Left colon (tissue), 2 donors: ENCODE data around the gene ADAMTS17. TPM values are rescaled to one million over a fixed set of nuclear protein-coding genes. Genes with fewer than 3 reads are reported as not detected.

Experiments
- ATAC-seq: fragments of 200-7000 bp; cut with Tn5 transposase; one replicate; pipeline ENCODE4 v1.9.1; 2020; ENCODE audit warnings: mild to moderate bottlenecking, moderate library complexity
- DNase-seq, 2 donors: peaks; one replicate each; pipeline ENCODE4 v3.0.0-alpha.2; 2020
- intact Hi-C, 2 donors: fragments of 100-400 bp; cut with DNase I in 1 of 2; cut with micrococcal nuclease in 1 of 2; formaldehyde crosslinking; loops; one replicate each; pipeline versions ENCODE4 v1.11.2 to v1.14.0; 2022; cut with DNase I, micrococcal nuclease
- total RNA-seq, 2 donors: library from RNA; stranded (reverse); fragmentation: NEBNext Ultra II Directional; extraction: Animal tissue kit (Norgen Biotek cat#: 25700); gene quantifications; one replicate each; pipeline ENCODE4 v1.2.1, GENCODE V29; 2021
- donor health status: DM: no; HTN: no; CAD: no.
- donor health status: DM: yes; HTN: yes; CAD: no.

The ADAMTS17 gene
- total RNA-seq, 2 donors from 2014 or later = 5.9 to 7.4 TPM

GRCh38 chr15:100256970-100257650, 84.7 kb downstream of the ADAMTS17 start:
- DNase-seq = no peak
- no peak for ATAC-seq
- intact Hi-C loops = no loop called here

DNA sequence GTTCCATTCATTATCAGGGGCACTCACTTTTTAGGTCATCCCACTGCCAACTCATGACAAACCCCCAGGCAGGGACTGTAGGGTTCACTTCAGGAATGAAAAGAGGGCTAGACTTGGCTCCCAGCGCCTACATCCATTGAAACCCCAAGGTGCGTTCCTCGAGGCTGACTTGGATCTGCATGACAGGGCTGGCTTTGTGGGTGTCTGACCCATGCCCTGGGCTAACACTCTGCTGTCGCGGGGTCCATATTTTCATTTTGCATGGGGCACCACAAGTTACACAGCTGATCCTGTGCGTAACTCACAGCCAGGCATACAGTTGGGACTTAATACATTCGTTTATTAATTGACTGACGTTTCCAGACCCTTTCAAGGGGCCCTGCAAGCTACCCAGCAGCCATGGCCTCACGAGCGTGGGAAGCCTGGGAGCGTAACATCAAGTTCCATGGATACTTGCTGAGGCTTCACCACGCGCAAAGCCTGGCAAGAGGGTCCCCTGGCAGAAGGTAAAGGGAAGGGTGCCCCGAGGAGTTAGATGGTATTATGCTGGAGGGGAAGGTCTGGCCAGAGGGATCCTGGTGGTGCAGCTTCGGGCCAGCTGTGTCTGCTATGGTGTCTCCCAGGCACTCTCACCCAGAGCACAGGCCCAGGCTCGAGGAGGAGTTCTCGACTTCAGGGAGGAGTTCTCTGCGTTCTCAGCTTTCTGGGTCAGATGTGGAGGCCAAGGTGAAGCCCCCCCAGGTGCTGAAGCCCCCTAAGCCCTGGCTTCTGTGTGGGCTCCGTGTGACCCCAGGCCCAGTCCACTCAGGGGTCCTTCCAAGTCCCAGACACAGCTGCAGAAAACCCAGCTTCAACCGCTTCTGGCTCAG, 85.4 kb downstream of the ADAMTS17 start:
- ATAC-seq = no peak
- intact Hi-C loops = no loop called here
- DNase-seq = no peak

DNA sequence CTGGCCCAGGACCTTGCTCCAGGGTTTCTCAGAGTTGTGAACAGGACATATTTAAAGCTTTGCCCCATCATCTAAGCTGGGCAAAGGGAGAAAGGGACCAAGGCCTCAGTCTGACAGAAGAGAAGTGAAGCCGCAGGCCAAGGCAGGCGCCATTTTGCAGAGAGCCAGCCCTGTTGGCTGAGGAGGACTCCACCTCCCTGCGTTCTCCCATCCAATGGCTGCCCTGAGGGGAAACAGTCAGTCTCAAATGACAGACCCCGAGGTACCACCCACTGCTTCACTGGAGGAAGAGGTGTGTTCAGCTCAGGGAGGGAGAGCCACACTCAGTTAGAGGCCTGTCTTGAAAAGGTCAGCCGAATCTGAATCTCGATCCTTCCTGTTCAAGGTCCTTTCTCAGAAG, 86.1 kb downstream of the ADAMTS17 start:
- ATAC-seq (no peak), DNase-seq (no peak)
- intact Hi-C loops = no loop called here

- DNase-seq = no peak
- intact Hi-C loops = no loop called here
- ATAC-seq = no peak
Measured at GRCh38 chr15:100254691-100255090, 87.1 kb downstream of the ADAMTS17 start.

GRCh38 chr15:100254285-100254684, 87.5 kb downstream of the ADAMTS17 start:
- intact Hi-C loops = no loop called here
- ATAC-seq (no peak), DNase-seq (no peak)

- DNase-seq = no peak
- intact Hi-C loops = no loop called here
Measured at GRCh38 chr15:100253640-100254039, 88.1 kb downstream of the ADAMTS17 start.

DNA sequence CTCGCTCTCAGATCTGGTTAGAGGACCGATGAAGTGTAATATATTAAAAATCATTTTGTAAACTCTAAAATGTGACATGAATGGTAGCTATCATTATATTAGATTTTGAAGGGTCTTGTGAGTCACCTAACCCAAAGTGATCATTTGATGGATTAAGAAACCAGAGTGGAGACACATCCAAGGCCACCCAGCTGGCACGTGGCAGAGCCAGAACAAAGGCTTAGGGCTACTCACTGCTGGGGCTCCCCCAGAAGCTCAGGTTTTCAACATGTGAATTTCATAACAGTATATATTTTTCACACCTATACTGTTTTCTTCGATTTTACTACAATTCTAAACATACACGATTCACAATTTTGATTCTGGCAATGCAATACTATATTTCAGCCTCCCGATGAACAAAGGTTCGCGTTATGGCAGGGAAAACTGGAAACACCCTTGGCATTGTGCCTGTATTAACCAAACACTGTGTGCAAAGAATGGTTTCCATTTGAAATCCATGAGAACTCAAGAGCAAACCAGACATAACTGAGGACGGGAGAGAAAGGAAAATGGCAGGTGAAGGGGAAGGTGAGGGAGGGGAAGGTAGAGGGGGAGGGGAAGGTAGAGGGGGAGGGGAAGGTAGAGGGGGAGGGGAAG, 88.9 kb downstream of the ADAMTS17 start:
- intact Hi-C loops = no loop called here
- no peak for DNase-seq
- peak; percentile 76 for ATAC-seq

More at GRCh38 chr15:100253640-100254039, 88.1 kb downstream of the ADAMTS17 start:
- ATAC-seq = peak; percentile 39

GRCh38 chr15:100252359-100252758, 89.4 kb downstream of the ADAMTS17 start:
- DNase-seq (no peak), ATAC-seq (no peak)
- intact Hi-C loops = no loop called here

GRCh38 chr15:100250176-100250800, 91.5 kb downstream of the ADAMTS17 start:
- intact Hi-C loops = no loop called here
- no peak for ATAC-seq

GRCh38 chr15:100249096-100249815, 92.5 kb downstream of the ADAMTS17 start:
- no peak for DNase-seq
- no peak for ATAC-seq
- intact Hi-C loops = no loop called here

More at GRCh38 chr15:100250176-100250800, 91.5 kb downstream of the ADAMTS17 start:
- no peak for DNase-seq

DNA sequence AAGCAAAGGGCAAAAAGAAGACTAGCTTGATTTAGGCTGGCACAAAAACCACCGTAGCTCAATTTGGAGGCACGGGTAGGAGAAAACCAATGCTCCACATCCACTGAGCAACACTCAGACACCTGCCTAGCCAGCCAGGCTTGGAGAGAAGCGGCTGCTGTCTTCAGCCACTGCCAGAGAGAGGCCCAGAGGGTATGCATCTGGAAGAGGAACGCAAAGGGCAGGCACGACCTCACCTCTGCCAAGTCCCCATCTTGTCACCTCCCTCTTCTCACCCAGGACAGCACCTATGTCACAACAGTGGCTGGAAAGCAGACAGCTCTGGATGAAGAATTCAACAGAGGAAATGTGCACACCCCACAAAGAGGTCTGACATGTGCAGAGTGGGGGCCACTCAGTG, 93.5 kb downstream of the ADAMTS17 start:
- intact Hi-C loops = no loop called here
- no peak for ATAC-seq
- DNase-seq = no peak

DNA sequence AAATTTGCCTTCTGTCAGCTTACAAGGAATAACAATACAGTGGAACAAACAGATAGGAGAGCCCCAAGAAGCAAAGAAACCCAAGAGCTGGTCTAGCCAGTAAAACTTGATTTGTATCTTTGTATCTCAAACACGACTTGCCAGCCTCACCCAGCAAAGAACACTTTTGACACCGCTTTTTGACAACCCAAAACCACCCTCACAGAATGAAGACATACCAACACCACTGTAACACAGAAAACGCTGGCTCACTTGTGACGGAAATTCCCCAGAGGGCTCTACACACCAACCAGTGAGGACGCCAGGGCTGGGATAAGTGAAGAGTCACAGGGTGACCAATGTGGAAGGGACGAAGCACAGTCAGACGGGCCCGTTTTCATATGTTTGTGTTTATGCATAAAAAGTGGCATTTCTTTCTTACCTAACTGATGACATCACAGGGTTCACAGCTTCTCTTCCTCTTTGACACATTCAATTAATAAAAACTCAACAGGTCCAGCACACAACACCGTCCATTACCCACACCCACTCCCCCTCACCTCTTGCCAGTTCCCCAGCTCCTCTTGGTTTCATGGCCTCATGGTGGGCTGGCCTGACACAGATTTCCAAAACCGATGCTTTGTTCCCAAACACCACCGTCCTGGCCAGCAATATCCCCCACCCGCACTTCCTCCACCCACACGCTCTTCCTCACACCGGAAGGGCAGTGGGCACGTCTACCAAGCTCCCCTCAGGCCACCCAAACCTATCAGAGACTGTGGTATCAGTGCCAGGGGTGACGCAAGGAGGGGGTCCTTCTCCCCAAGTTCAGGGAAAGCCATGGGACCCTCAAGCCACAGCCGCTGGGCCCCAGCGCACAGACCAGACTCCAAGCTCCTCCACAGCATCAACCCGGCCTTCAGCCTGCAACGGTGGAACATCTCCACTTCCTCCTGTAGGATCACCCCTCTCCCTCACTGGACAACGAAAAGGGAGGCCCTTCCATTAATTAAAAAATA, 94.2 kb downstream of the ADAMTS17 start:
- intact Hi-C loops = no loop called here
- ATAC-seq (no peak), DNase-seq (no peak)

DNA sequence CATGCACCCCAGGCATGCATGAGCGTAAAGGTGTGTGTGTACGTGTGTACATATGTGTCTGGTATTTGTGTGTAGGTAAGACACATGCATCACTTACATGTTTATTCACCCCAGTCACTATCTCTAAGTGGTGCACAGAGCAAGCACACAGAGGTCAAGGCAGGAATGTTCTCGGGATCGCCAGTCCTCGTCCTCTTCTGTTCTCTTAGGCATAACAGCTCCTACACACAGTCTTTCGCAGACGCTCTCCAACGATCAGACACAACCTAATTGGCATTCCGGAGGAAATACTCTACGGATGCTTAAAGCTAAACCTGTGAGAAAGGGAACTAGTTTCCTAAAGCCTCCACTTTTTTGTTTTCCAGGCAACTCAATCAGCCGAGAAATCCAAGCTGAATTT, 95.9 kb downstream of the ADAMTS17 start:
- ATAC-seq = no peak
- intact Hi-C loops = no loop called here
- no peak for DNase-seq

DNA sequence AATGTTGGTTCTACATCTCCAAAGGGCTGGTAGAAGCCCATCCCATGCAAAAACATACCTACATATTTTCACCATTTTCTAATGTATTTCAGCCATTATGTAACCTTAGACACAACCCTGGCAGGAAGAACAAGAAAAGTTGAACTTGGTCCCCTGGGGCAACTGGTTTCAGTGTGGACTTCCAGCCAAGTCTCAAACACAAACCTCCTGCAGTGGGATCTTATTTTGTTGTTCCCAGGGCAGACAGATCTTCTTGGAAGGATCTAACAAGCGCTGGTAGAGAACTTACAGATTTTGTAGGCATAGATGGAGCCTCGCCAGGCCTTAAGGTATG, 96.3 kb downstream of the ADAMTS17 start:
- ATAC-seq (no peak), DNase-seq (no peak)
- intact Hi-C loops = no loop called here

GRCh38 chr15:100244796-100245486, 96.8 kb downstream of the ADAMTS17 start:
- ATAC-seq = no peak

GRCh38 chr15:100242989-100243388, 98.8 kb downstream of the ADAMTS17 start:
- DNase-seq (no peak), ATAC-seq (no peak)
- intact Hi-C loops = no loop called here

More at GRCh38 chr15:100244796-100245486, 96.8 kb downstream of the ADAMTS17 start:
- intact Hi-C loops = no loop called here
- DNase-seq = no peak
